GM13976 (cell line): ENCODE results near the gene STK32A.

Source experiments
- DNase-seq: peaks from one replicate; pipeline ENCODE4 v3.0.0; 2012; ENCODE audit warnings: low spot score
- CTCF ChIP-seq: IDR thresholded peaks from 2 replicates; pipeline ENCODE4 v1.5.1; 2012; ENCODE audit warnings: borderline replicate concordance, mild to moderate bottlenecking; ENCODE audit not compliant: insufficient read depth; ENCODE audit errors: extremely low read depth, missing control alignments, control extremely low read depth
- in situ Hi-C: fragments of 300-500 bp; cut with MboI; formaldehyde crosslinking; loops from one replicate; pipeline ENCODE4 v1.12.0; 2022; ENCODE audit warnings: low sequenced_read_pairs, mixed read lengths, inconsistent platforms; ENCODE audit not compliant: unreplicated experiment

STK32A gene

DNA sequence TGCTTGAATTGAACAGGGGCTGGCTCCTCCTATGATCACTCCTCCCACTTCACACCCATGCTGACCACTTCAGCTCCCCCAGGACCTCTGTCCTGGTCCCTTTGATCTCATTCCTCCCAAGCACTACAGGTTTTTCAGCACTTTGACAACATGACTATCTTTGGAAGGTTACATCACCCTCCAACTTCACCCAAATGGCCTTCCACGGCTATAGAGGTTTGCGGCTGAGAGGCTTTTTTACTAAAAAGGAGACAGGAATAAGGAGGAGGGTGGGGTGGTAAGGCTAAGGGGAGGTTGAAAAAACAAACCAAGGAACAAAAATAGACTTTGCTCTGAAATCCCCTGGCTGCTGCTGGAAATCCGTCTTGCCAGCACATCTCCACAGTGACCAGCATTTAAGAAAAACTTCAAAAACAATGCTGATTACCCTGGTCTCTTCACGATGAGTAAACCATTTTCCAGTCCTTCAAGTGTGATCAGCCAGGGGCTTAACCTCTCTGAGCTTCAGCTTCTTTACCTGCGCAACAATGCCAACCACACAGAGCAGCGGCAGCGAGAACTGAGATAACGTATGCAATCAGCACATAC lies 172.4 kb downstream of the STK32A start:
- in situ Hi-C loops = no loop called here
- DNase-seq = no peak
- no peak for TF ChIP-seq CTCF

DNA sequence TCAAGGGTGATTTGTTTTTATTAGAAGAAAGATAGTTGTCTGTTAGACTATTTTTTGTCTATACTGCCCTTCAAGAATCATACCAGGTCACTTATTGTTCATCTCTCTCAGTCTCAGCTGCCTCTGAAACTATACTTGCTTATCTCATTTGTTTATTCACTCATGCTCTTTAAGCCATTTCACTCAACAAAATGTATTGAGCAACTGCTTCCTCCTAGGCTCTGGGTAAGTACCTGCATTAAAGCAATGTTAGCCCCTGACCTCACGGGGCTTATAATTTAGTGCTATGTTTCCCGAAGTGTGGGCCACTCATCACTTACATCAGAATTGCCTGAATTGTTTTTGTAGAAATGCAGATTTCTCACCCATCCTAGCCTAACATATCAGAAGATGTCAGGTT lies 174.2 kb downstream of the STK32A start:
- no peak for DNase-seq
- no peak for TF ChIP-seq CTCF
- in situ Hi-C loops = no loop called here

DNA sequence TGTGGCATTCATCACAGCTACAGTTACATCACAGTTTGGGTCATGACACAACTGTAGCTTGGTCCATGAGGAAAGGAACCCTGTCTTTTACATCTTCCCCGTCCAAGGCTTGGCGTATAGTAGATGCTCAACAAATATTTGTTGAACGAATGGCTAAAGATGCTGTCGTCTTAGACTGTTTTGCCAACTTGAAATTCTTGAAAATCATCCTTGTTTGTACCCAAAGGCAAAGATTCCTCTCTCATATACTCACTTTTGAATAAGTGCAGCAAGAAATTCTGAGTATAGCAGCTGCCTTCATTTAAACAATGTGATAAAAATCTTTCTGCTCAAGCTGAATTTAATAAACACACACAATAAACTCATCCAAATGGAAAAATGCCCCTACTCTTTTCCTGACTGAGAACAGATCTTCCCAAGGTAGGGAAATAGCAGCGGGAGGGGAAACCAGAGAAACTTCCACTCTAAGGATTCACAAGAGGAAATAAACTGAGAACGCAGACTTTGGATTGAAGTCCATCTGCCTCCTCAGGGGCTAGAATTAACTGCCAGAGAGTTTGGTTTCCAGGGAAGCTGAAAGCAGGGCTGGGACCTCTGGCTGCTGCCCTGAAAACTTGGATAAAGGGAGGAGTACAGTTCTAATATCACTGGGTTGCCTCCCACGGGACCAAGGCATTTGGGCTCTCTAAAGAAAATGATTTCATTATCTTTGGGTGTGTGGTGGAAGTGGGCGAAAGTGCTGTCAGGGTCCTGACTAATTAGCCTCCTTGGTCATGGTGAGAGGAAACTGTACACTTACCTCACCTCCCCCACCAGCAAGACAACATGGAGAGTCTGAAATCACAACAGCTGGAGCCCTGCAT lies 175.9 kb downstream of the STK32A start:
- in situ Hi-C loops = no loop called here
- DNase-seq = no peak
- no peak for TF ChIP-seq CTCF

DNA sequence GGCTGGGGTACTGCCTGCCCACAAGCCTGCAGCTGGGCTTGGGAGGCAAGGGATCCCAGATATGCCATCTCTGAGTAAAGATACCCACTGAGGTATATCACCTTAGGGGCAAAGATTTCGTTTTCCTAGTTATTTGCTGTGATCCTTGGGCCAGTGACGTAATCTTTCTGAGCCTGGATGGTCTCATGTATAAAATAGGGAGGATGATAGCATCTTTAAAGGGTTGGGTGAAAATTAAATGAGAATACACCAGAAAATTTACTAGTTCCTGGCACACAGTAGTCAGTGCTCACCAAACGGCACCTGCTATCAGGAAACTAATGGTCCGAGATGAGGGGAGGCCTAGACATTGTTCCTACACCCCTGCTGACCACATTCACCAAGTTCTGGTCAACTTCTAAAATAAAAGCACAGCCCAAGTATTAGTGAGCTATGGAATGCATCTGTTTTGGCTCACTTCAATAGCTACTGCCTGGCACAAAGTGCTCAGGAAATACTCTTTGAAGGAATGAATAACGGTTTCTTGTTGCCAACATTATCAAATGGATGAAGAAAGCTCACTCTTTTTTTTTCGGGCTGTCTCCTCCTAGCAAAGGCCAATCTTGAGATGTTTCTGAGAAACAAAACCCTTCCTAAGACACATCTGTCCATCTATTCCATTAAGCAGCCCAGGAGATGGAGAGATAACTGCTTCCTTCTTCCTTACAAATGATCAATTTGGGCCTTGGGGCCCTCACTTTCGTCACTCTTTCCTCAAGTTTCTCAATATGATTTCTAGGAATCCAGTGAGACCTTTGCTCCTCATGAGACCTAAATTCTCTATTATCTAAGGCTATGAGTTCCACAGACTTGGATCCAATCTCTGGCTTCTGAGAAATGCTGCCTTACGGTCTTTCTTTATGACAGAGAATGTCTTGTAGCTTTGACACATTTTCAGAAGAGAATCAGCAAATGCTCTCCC lies 176.8 kb downstream of the STK32A start:
- no peak for TF ChIP-seq CTCF
- in situ Hi-C loops = no loop called here
- DNase-seq = no peak

DNA sequence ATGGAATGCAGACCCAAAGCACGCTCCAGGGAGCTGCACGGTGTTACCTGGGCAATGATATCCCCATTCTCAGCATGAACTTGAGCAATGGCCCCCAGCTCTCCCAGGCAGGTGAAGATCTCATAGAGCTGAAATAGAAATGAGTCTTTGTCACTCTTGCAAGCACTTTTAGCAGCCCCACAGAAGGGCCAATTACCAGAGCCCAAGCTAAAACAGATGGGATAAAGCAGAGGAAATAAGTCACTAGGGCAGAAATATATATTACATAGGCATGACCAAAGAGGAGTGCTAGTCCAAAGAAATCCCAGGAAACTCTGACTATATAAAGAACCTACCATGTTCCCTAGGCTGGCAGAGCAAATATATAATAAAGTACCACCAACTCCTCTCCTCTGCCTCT lies 177.7 kb downstream of the STK32A start:
- in situ Hi-C loops = no loop called here
- no peak for DNase-seq
- TF ChIP-seq CTCF = no peak

- in situ Hi-C loops = no loop called here
- DNase-seq = no peak
- no peak for TF ChIP-seq CTCF
These were observed 178.4 kb downstream of the STK32A start for GRCh38 chr5:147413266-147413665.
